ENCODE results near the gene ITIH1.
A peak's percentile ranks its signal among the peaks of the same experiment; 100 is the strongest.

The ITIH1 gene

DNA sequence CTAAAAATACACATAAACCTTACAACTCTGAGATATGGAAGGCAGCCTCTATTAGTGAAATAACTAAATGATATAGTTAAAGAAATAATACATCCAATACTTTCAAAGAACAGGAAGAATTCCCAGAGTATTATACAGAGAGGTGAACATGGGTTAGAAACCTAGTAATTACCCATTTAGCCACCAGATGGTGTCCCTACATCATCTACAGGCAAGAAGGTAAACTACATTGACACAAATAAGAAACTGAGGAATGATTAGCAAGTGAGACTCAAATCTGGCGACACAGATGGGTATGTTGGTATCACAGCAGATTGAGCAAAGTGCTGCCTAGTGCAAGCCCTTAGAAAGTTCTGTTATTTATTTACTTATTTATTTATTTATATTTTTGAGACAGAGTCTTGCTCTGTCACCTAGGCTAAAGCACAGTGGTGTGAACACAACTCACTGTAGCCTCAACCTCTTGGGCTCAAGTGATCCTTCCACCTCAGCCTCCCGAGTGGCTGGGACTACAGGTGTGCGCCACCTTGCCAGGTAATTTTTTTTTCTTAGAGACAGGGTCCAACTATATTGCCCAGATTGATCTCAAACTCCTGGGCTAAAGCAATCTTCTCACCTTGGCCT is 34.9 kb upstream of the ITIH1 start:
- in situ Hi-C loops (cut with HindIII; ENCODE audit: low sequenced_read_pairs), result no loop called here
- TF ChIP-seq, protein P1, sequence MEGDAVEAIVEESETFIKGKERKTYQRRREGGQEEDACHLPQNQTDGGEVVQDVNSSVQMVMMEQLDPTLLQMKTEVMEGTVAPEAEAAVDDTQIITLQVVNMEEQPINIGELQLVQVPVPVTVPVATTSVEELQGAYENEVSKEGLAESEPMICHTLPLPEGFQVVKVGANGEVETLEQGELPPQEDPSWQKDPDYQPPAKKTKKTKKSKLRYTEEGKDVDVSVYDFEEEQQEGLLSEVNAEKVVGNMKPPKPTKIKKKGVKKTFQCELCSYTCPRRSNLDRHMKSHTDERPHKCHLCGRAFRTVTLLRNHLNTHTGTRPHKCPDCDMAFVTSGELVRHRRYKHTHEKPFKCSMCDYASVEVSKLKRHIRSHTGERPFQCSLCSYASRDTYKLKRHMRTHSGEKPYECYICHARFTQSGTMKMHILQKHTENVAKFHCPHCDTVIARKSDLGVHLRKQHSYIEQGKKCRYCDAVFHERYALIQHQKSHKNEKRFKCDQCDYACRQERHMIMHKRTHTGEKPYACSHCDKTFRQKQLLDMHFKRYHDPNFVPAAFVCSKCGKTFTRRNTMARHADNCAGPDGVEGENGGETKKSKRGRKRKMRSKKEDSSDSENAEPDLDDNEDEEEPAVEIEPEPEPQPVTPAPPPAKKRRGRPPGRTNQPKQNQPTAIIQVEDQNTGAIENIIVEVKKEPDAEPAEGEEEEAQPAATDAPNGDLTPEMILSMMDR (IDR thresholded peaks at IDR 0.05; ENCODE audit: low read depth, low read length), result peak; percentile 55
- peak; percentile 46 for DNase-seq (ENCODE audit: low read depth, low spot score)
- no peak overlapping the region for H3K4me3 ChIP-seq (ENCODE audit: low read depth, low read length)

DNA sequence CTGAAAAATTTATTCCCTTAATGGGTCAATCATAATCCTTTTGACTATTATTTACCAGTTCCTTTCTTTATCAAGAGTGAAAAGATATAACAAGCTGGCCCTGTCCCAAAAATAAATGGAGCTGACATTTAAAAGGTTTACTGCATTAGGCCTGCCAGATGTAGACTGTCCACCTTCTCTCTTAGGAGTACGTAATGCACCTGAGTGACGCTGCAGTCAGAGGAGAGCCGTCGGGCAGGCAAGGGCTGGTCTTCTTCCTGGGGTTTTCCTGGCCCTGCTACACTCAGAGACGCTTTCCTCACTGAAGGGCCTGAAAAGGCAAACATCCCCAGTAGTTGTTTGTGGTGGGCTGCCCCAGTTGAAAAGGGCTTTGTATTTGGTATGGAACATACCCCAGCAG is 34.2 kb upstream of the ITIH1 start:
- TF ChIP-seq, protein P1 (IDR thresholded peaks at IDR 0.05; ENCODE audit: low read depth, low read length), result no peak
- no peak overlapping the region for H3K4me3 ChIP-seq (ENCODE audit: low read depth, low read length)
- in situ Hi-C loops (cut with HindIII; ENCODE audit: low sequenced_read_pairs), result no loop called here
- no peak for DNase-seq (ENCODE audit: low read depth, low spot score)

DNA sequence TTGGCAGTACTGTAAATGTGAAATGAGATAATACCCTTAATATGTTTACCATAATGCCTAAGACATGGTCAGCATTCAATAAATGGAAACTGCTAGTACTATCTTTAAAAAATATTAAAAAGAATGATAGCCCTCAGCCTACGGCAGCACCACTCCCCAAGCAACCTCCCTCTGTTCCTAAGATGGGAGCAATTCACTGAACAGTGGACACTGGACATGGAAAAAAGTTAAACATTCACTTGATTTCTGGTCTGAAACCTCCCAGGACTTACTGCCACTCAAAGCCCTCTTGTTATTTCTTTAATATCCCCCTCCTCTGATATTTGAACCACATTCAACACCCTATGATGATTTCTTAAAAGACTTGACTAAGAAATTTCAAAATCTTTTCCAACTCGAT is 33.7 kb upstream of the ITIH1 start:
- DNase-seq (ENCODE audit: low read depth, low spot score), result no peak
- TF ChIP-seq, protein P1 (IDR thresholded peaks at IDR 0.05; ENCODE audit: low read depth, low read length), result no peak
- H3K4me3 ChIP-seq (ENCODE audit: low read depth, low read length), result no peak overlapping the region
- in situ Hi-C loops (cut with HindIII; ENCODE audit: low sequenced_read_pairs), result no loop called here

DNA sequence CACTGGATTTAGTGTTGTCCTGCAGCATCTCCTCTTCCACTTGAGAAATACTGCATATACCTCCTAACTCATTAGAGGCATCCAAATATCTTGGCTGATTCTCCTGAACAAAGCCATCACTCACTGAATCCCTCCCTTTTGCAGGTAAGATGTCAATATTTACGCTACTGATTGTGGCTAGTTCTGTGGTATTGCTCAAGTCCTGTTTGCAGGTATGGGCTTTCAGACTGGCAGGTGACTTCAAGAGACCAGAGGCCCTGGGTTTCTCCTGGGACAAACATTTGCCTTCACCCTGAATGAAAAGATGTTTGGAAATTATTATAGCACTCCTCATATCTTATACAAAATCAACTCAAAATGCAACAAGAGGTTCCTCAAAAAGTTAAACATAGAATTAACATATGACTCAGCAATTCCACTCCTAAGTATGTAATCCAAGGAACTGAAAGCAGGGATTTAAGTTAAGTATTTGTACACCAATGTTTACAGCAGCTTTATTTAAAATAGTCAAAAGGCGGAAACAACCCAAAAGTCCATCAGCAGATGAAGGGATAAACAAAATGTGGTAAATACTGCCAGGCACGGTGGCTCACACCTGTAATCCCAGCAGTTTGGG is 25.2 kb upstream of the ITIH1 start:
- in situ Hi-C loops (cut with HindIII; ENCODE audit: low sequenced_read_pairs), result no loop called here

DNA sequence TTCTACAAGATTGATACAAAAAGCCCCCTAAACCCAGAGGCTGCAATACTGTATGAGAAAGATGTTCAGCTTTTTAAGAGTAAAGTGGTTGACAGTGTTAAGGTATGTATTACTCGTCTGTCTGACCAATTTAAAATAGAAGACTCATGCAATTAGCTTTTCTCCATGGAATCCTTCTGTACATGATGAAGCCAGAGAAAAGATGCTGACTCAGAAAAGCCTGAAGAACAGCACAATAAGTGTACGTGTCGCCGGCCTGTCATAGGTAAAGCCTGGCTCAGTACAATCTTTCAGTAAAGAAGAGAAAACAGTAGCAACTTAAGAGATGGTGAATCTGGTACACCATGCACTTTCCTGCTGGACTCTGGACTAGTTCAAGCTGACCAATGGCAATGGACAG is 23.0 kb upstream of the ITIH1 start:
- TF ChIP-seq, protein P1 (IDR thresholded peaks at IDR 0.05; ENCODE audit: low read depth, low read length), result no peak
- H3K4me3 ChIP-seq (ENCODE audit: low read depth, low read length), result no peak overlapping the region
- no peak for DNase-seq (ENCODE audit: low read depth, low spot score)
- in situ Hi-C loops (cut with HindIII; ENCODE audit: low sequenced_read_pairs), result no loop called here

More for the DNA sequence above, 25.2 kb upstream of the ITIH1 start:
- no peak for DNase-seq (ENCODE audit: low read depth, low spot score)
- H3K4me3 ChIP-seq (ENCODE audit: low read depth, low read length), result no peak overlapping the region
- TF ChIP-seq, protein P1 (IDR thresholded peaks at IDR 0.05; ENCODE audit: low read depth, low read length), result no peak

DNA sequence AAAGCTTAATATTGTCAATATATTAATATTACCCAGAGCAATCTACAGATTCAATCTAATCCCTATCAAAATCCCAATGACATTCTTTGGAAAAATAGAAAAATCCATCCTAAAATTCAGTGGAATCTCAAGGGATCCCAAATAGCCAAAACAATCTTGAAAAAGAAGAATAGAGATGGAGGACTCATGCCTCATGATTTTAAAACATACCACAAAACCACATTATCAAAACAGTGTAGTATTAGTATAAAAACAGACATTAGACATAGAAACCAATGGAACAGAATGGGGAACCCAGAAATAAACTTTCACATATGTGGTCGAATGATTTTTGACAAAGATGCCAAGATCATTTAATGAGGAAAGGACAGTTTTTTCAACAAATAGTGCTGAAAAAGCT is 21.3 kb upstream of the ITIH1 start:
- DNase-seq (ENCODE audit: low read depth, low spot score), result no peak
- H3K4me3 ChIP-seq (ENCODE audit: low read depth, low read length), result no peak overlapping the region
- in situ Hi-C loops (cut with HindIII; ENCODE audit: low sequenced_read_pairs), result no loop called here
- TF ChIP-seq, protein P1 (IDR thresholded peaks at IDR 0.05; ENCODE audit: low read depth, low read length), result no peak
